Liver (tissue), 9 donors: ENCODE data around the gene MAPKAP1. TPM values are rescaled to one million over a fixed set of nuclear protein-coding genes. Genes with fewer than 3 reads are reported as not detected.

Experiments
- DNase-seq: peaks from one replicate; pipeline ENCODE4 v3.0.0-alpha.2; 2017; ENCODE audit warnings: low spot score
- H3K27ac ChIP-seq, 2 donors: one replicate each; pipeline ENCODE4 v1.7.0; 2013; ENCODE audit warnings: inconsistent platforms in 2 of 2, low read length in 2 of 2, control low read depth in 1 of 2, low read depth in 1 of 2, mild to moderate bottlenecking in 1 of 2
- H3K27me3 ChIP-seq, 4 donors: one replicate each; pipeline versions ENCODE4 v1.6.1 to v1.7.0; 2013; ENCODE audit warnings: low read length in 3 of 4, inconsistent platforms in 1 of 4, mild to moderate bottlenecking in 1 of 4, moderate library complexity in 1 of 4; ENCODE audit not compliant: control insufficient read depth in 4 of 4, insufficient read depth in 4 of 4
- H3K36me3 ChIP-seq, 4 donors: one replicate each; pipeline versions ENCODE4 v1.6.1 to v1.7.0; 2013; ENCODE audit warnings: low read length in 3 of 4, mild to moderate bottlenecking in 3 of 4, low read depth in 1 of 4, moderate library complexity in 1 of 4; ENCODE audit not compliant: control insufficient read depth in 4 of 4, insufficient read depth in 3 of 4
- H3K4me1 ChIP-seq, 4 donors: one replicate each; pipeline versions ENCODE4 v1.6.1 to v1.7.0; 2013; ENCODE audit warnings: low read length in 3 of 4, mild to moderate bottlenecking in 3 of 4, moderate library complexity in 1 of 4; ENCODE audit not compliant: control insufficient read depth in 4 of 4, insufficient read depth in 4 of 4
- H3K4me3 ChIP-seq, 3 donors: one replicate each; pipeline versions ENCODE4 v1.6.1 to v1.7.0; 2013; ENCODE audit warnings: low read length in 3 of 3, control low read depth in 1 of 3, low read depth in 1 of 3, mild to moderate bottlenecking in 1 of 3
- H3K9ac ChIP-seq, 2 donors: one replicate each; pipeline ENCODE4 v1.7.0; 2013; ENCODE audit warnings: low read length in 2 of 2, mild to moderate bottlenecking in 2 of 2, moderate library complexity in 2 of 2, control low read depth in 1 of 2, low read depth in 1 of 2
- H3K9me3 ChIP-seq, 4 donors: one replicate each; pipeline versions ENCODE4 v1.6.1 to v1.7.0; 2013; ENCODE audit warnings: low read length in 3 of 4; ENCODE audit not compliant: control insufficient read depth in 4 of 4
- EGR1 ChIP-seq, 2 donors: IDR thresholded peaks; 2 replicates each; pipeline ENCODE4 v1.6.1; 2016 to 2018; ENCODE audit warnings: antibody characterized with exemption in 2 of 2, low read depth in 2 of 2
- FOXA1 ChIP-seq: IDR thresholded peaks from 2 replicates; pipeline ENCODE4 v1.6.1; 2016; ENCODE audit warnings: antibody characterized with exemption
- FOXA2 ChIP-seq: IDR thresholded peaks from 2 replicates; pipeline ENCODE4 v1.6.1; 2016; ENCODE audit warnings: antibody characterized with exemption
- HNF4A ChIP-seq, 2 donors: conservative IDR thresholded peaks; 2 replicates each; pipeline ENCODE4 v1.6.1; 2016; ENCODE audit warnings: antibody characterized with exemption in 2 of 2, mild to moderate bottlenecking in 2 of 2
- HNF4G ChIP-seq: IDR thresholded peaks from 2 replicates; pipeline ENCODE4 v1.6.1; 2016; ENCODE audit warnings: antibody characterized with exemption
- JUND ChIP-seq, 2 donors: IDR thresholded peaks; 2 replicates each; pipeline ENCODE4 v1.6.1; 2016; ENCODE audit warnings: antibody characterized with exemption in 2 of 2
- NR2F2 ChIP-seq: IDR thresholded peaks from 2 replicates; pipeline ENCODE4 v1.6.1; 2016; ENCODE audit warnings: antibody characterized with exemption
- RAD21 ChIP-seq, 2 donors: IDR thresholded peaks; 2 replicates each; pipeline ENCODE4 v1.6.1; 2016; ENCODE audit warnings: antibody characterized with exemption in 2 of 2, mild to moderate bottlenecking in 2 of 2
- RXRA ChIP-seq, 2 donors: IDR thresholded peaks; 2 replicates each; pipeline ENCODE4 v1.6.1; 2017 to 2018; ENCODE audit warnings: antibody characterized with exemption in 2 of 2, mild to moderate bottlenecking in 1 of 2
- SP1 ChIP-seq: IDR thresholded peaks from 2 replicates; pipeline ENCODE4 v1.6.1; 2018; ENCODE audit warnings: antibody characterized with exemption, mild to moderate bottlenecking
- TAF1 ChIP-seq: conservative IDR thresholded peaks from 2 replicates; pipeline ENCODE4 v1.6.1; 2016; ENCODE audit warnings: antibody characterized with exemption, mild to moderate bottlenecking
- YY1 ChIP-seq: IDR thresholded peaks from 2 replicates; pipeline ENCODE4 v1.6.1; 2016; ENCODE audit warnings: antibody characterized with exemption, mild to moderate bottlenecking
- WGBS: extraction: QIAGEN DNeasy Blood & Tissue Kit; methylation state at CpG from one replicate; pipeline ENCODE4 v1.1.7; 2013; 5-methylcytosine and 5-hydroxymethylcytosine counted together
- polyA plus RNA-seq, 2 donors: library from polyadenylated mRNA; stranded (reverse) in 1 of 2; unstranded in 1 of 2; fragments of 200-250 nt in 1 of 2; fragments of >200 nt in 1 of 2; fragmentation: Nextera tagmentation in 1 of 2; extraction: Ambion mirVana in 1 of 2; gene quantifications; one replicate each; pipeline versions ENCODE4 v1.2.1 to v1.2.3, GENCODE V29; 2013 to 2015
- total RNA-seq, 2 donors: library from RNA; depleted of rRNA; stranded (reverse); fragments of >200 nt; gene quantifications; one replicate each; pipeline ENCODE4 v1.2.3, GENCODE V29; 2014
- TF ChIP-seq, protein P1 (sequence below): fragments of 150-350 bp; IDR thresholded peaks from 2 replicates; pipeline ENCODE4 v1.5.1; 2017; ENCODE audit warnings: improper control_type of control experiment, low read depth, low read length; ENCODE audit not compliant: missing input control
- TF ChIP-seq, protein P2 (sequence below): IDR thresholded peaks from 2 replicates; pipeline ENCODE4 v1.6.1; 2016; ENCODE audit warnings: antibody characterized with exemption, mild to moderate bottlenecking
- TF ChIP-seq, protein P3 (sequence below): IDR thresholded peaks from 2 replicates; pipeline ENCODE4 v1.6.1; 2016; ENCODE audit warnings: antibody characterized with exemption
- TF ChIP-seq, protein P4 (sequence below): IDR thresholded peaks from 2 replicates; pipeline ENCODE4 v1.6.1; 2016; ENCODE audit warnings: antibody characterized with exemption
- TF ChIP-seq, protein P5 (sequence below): IDR thresholded peaks from 2 replicates; pipeline ENCODE4 v1.6.1; 2016; ENCODE audit warnings: antibody characterized with exemption
- donor health status: healthy.
- donor health status: healthy.
- donor health status: healthy.
- donor health status: healthy.
- donor health status: healthy.

MAPKAP1 gene
- total and polyA plus RNA-seq, 4 donors, result 23.6 to 55.9 (median 32.7) TPM

DNA sequence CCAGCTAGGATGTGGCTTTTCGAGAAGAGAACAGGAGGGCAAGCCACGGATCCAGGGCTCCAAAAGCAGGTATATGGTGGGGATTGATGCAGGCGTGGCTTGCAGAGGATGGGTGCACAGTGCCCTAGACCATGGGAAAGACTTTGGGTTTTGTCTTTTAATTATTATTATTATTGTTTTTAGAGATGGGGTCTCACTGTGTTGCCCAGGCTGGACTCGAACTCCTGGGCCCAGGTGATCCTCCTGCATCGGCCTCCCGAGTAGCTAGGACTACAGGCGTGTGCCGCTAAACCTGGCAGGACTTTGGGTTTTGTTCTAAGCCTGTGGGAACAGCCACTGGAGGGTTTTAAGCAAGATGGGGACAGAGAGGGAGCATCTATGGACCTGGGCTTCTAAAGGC lies 293.4 kb downstream of the MAPKAP1 start:
- Histone ChIP-seq H3K9me3 (no peaks in the 10 kb centered on the region), H3K36me3 (no peaks in the 10 kb centered on the region), H3K4me3 (no peak overlapping the region), H3K9ac (no peak overlapping the region), H3K4me1 (peaks cover 0 to 2% (median under 1%) of the 10 kb centered on the region in 4 donors), H3K27ac (no peak overlapping the region), H3K27me3 (no peaks in the 10 kb centered on the region)
- DNase-seq, result no peak
- TF ChIP-seq, protein P1, sequence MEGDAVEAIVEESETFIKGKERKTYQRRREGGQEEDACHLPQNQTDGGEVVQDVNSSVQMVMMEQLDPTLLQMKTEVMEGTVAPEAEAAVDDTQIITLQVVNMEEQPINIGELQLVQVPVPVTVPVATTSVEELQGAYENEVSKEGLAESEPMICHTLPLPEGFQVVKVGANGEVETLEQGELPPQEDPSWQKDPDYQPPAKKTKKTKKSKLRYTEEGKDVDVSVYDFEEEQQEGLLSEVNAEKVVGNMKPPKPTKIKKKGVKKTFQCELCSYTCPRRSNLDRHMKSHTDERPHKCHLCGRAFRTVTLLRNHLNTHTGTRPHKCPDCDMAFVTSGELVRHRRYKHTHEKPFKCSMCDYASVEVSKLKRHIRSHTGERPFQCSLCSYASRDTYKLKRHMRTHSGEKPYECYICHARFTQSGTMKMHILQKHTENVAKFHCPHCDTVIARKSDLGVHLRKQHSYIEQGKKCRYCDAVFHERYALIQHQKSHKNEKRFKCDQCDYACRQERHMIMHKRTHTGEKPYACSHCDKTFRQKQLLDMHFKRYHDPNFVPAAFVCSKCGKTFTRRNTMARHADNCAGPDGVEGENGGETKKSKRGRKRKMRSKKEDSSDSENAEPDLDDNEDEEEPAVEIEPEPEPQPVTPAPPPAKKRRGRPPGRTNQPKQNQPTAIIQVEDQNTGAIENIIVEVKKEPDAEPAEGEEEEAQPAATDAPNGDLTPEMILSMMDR, result no peak
- no peak for TF ChIP-seq HNF4A (conservative IDR thresholded peaks at IDR 0.05)
- no peak for TF ChIP-seq FOXA1
- TF ChIP-seq, protein P2, sequence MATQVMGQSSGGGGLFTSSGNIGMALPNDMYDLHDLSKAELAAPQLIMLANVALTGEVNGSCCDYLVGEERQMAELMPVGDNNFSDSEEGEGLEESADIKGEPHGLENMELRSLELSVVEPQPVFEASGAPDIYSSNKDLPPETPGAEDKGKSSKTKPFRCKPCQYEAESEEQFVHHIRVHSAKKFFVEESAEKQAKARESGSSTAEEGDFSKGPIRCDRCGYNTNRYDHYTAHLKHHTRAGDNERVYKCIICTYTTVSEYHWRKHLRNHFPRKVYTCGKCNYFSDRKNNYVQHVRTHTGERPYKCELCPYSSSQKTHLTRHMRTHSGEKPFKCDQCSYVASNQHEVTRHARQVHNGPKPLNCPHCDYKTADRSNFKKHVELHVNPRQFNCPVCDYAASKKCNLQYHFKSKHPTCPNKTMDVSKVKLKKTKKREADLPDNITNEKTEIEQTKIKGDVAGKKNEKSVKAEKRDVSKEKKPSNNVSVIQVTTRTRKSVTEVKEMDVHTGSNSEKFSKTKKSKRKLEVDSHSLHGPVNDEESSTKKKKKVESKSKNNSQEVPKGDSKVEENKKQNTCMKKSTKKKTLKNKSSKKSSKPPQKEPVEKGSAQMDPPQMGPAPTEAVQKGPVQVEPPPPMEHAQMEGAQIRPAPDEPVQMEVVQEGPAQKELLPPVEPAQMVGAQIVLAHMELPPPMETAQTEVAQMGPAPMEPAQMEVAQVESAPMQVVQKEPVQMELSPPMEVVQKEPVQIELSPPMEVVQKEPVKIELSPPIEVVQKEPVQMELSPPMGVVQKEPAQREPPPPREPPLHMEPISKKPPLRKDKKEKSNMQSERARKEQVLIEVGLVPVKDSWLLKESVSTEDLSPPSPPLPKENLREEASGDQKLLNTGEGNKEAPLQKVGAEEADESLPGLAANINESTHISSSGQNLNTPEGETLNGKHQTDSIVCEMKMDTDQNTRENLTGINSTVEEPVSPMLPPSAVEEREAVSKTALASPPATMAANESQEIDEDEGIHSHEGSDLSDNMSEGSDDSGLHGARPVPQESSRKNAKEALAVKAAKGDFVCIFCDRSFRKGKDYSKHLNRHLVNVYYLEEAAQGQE, result no peak
- TF ChIP-seq, protein P3, sequence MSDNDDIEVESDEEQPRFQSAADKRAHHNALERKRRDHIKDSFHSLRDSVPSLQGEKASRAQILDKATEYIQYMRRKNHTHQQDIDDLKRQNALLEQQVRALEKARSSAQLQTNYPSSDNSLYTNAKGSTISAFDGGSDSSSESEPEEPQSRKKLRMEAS, result no peak
- TF ChIP-seq, protein P4, sequence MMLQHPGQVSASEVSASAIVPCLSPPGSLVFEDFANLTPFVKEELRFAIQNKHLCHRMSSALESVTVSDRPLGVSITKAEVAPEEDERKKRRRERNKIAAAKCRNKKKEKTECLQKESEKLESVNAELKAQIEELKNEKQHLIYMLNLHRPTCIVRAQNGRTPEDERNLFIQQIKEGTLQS, result no peak
- TF ChIP-seq NR2F2, result no peak
- TF ChIP-seq HNF4G, result no peak
- WGBS, result 93% methylated on average over 8 of the region's 8 CpGs

DNA sequence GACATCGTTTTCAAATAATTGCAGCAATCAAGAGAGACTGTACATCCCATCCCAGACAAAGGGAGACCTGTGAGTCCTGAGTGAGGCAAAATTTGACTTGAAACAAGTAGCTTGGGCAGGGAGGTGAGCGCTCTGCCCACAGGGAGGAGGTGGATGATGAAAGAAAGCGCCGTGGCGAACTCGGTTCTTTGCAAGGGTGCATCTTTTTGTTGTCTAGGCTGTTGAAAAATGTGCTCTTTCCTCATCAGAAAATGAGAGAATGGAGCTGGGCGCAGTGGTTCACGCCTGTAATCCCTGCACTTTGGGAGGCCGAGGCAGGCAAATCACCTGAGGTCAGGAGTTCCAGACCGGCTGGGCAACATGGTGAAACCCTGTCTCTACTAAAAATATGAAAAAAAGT lies 294.8 kb downstream of the MAPKAP1 start:
- WGBS, result 84% methylated on average over 10 of the region's 10 CpGs
- no peak overlapping the region for H3K4me3 ChIP-seq
- H3K36me3 ChIP-seq, result no peaks in the 10 kb centered on the region
- H3K4me1 ChIP-seq, result peaks cover 2 to 10% (median 6%) of the 10 kb centered on the region in 4 donors
- no peaks in the 10 kb centered on the region for H3K9me3 ChIP-seq
- no peak overlapping the region for H3K27ac ChIP-seq
- H3K9ac ChIP-seq, result no peak overlapping the region
- DNase-seq, result no peak
- no peaks in the 10 kb centered on the region for H3K27me3 ChIP-seq
- TF ChIP-seq HNF4G (no peak), RAD21 (IDR thresholded peaks at IDR 0.05) (no peak), FOXA2 (no peak), TAF1 (no peak), RXRA (IDR thresholded peaks at IDR 0.05) (no peak), JUND (IDR thresholded peaks at IDR 0.05) (no peak), HNF4A (conservative IDR thresholded peaks at IDR 0.05) (no peak), EGR1 (IDR thresholded peaks at IDR 0.05; ENCODE audit: low read depth in 2 of 2) (no peak), YY1 (no peak), NR2F2 (no peak), SP1 (no peak)
- TF ChIP-seq, protein P2, result no peak
- TF ChIP-seq, protein P1, result no peak
- TF ChIP-seq, protein P3, result no peak
- TF ChIP-seq, protein P4, result no peak
- TF ChIP-seq, protein P5, sequence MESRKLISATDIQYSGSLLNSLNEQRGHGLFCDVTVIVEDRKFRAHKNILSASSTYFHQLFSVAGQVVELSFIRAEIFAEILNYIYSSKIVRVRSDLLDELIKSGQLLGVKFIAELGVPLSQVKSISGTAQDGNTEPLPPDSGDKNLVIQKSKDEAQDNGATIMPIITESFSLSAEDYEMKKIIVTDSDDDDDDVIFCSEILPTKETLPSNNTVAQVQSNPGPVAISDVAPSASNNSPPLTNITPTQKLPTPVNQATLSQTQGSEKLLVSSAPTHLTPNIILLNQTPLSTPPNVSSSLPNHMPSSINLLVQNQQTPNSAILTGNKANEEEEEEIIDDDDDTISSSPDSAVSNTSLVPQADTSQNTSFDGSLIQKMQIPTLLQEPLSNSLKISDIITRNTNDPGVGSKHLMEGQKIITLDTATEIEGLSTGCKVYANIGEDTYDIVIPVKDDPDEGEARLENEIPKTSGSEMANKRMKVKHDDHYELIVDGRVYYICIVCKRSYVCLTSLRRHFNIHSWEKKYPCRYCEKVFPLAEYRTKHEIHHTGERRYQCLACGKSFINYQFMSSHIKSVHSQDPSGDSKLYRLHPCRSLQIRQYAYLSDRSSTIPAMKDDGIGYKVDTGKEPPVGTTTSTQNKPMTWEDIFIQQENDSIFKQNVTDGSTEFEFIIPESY, result no peak
